ENCODE results near the gene LIME1.

- TF ChIP-seq, protein P1, sequence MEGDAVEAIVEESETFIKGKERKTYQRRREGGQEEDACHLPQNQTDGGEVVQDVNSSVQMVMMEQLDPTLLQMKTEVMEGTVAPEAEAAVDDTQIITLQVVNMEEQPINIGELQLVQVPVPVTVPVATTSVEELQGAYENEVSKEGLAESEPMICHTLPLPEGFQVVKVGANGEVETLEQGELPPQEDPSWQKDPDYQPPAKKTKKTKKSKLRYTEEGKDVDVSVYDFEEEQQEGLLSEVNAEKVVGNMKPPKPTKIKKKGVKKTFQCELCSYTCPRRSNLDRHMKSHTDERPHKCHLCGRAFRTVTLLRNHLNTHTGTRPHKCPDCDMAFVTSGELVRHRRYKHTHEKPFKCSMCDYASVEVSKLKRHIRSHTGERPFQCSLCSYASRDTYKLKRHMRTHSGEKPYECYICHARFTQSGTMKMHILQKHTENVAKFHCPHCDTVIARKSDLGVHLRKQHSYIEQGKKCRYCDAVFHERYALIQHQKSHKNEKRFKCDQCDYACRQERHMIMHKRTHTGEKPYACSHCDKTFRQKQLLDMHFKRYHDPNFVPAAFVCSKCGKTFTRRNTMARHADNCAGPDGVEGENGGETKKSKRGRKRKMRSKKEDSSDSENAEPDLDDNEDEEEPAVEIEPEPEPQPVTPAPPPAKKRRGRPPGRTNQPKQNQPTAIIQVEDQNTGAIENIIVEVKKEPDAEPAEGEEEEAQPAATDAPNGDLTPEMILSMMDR (IDR thresholded peaks at IDR 0.05), result no peak
- TF ChIP-seq POLR2A (IDR thresholded peaks at IDR 0.05) (no peak), EP300 (IDR thresholded peaks at IDR 0.05) (no peak), POLR2AphosphoS5 (IDR thresholded peaks at IDR 0.05) (no peak)
Observed at GRCh38 chr20:63735859-63736718, at the start of gene LIME1.

Measured in suprapubic skin (tissue), 4 donors.